GM12891 (cell line): ENCODE results near the gene FGFR2.

ENCODE experiments used
- PAX5 ChIP-seq: IDR thresholded peaks from 2 replicates; pipeline ENCODE4 v1.6.1; 2011; ENCODE audit warnings: low read length, moderate library complexity, mild to moderate bottlenecking; ENCODE audit not compliant: insufficient read depth, severe bottlenecking
- POLR2A ChIP-seq: IDR thresholded peaks from 2 replicates; pipeline ENCODE4 v1.6.1; 2011; ENCODE audit warnings: low read depth, low read length, control low read depth
- POLR2AphosphoS5 ChIP-seq: IDR thresholded peaks from 2 replicates; pipeline ENCODE4 v1.6.1; 2011; ENCODE audit warnings: low read depth, low read length, control low read depth
- POU2F2 ChIP-seq: IDR thresholded peaks from 2 replicates; pipeline ENCODE4 v1.6.1; 2011; ENCODE audit warnings: low read depth, mild to moderate bottlenecking, control low read depth, low read length, moderate library complexity
- TAF1 ChIP-seq: IDR thresholded peaks from 2 replicates; pipeline ENCODE4 v1.6.1; 2011; ENCODE audit warnings: low read depth, low read length, control low read depth

DNA sequence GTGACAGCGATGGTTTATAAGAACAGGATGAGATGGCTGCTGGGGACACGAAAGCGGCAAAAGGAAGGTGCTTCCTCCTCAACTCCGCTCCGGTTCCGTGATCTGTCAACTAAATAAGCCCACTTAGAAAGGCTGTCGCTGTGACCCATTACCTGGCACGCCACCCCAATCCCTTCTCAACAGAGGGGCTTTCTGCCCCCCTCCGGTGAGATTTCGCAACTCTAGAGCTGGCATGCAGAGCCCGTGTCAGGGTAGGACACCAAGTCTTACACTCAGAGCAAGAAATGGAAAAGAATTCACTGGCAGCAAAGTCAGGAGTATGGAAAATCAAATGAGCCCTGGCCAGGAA, 66.4 kb downstream of the FGFR2 start:
- no peak for TF ChIP-seq TAF1
- no peak for TF ChIP-seq POLR2A
- no peak for TF ChIP-seq POU2F2
- TF ChIP-seq POLR2AphosphoS5 = no peak
- TF ChIP-seq PAX5 = no peak
